Umbilical cord (tissue), 2 donors: ENCODE measurements around the gene HPN. TPM values are rescaled to one million over a fixed set of nuclear protein-coding genes. Genes with fewer than 3 reads are reported as not detected.
A peak's percentile ranks its signal among the peaks of the same experiment; 100 is the strongest.
"Not testable (repeated sequence)": the region's sequence is repeated elsewhere in the genome, so short reads cannot be mapped to it uniquely, and the experiment has no call there.

ENCODE experiments used
- DNase-seq: peaks from one replicate; pipeline ENCODE4 v3.0.0-alpha.2; 2015; ENCODE audit warnings: low spot score
- total RNA-seq: library from RNA; depleted of rRNA; stranded (reverse); fragments of >200 nt; gene quantifications from one replicate; pipeline ENCODE4 v1.2.3, GENCODE V29; 2014; ENCODE audit warnings: low replicate concordance; ENCODE audit not compliant: insufficient read depth

Gene HPN
- total RNA-seq, 1 donor from 2014 or later = 0.24 TPM

DNA sequence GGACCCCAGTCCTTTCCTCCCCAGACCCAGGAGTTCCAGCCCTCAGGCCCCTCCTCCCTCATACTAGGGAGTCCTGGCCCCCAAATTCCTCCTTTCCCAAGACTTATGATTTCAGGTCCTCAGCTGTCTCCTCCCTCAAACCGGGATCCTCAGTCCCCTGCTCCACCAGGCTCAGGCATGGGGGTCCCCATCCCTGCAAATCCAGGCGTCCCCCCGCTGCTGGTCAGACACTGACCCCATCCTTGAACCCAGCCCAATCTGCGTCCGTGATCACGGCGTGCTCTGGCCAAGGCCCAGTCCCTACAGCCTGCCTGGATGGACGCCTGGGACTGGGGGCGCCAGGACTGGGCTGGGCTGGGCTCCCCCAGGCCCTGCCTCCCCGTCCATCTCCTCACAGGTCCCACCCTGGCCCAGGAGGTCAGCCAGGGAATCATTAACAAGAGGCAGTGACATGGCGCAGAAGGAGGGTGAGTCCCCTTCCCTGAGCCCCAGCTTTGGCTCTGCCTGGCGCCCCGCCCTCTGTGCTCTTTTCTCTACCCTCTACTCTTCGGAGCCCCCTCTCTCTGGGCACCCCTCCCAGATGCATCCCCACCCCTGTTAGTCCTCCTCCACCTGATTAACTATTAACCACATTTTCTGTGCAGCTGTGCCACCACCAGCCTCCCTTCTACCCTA lies 672 bp downstream of the HPN start:
- DNase-seq = no peak

- no peak for DNase-seq
These were observed 1.6 kb downstream of the HPN start for GRCh38 chr19:35042954-35043604.

DNA sequence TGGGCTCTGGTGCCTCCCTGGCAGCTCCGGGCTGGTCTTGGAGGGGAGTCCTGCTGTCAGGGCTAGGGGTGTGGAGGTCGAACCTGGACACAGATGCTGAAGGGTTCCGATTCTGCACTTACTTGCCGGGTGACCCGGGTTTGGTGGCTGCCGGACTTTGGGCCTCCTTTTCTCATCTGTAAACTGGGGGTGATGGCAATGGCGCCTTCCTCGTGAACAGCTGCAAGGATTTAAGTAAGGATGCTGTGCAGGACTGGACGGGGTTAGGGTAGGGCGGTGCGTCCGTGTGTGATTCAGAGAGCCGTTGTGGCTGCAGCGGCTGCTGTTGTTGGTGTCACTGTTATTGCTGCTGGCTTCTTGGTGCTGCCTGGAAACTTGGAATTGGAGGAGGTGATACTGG lies 2.4 kb downstream of the HPN start:
- no peak for DNase-seq

DNA sequence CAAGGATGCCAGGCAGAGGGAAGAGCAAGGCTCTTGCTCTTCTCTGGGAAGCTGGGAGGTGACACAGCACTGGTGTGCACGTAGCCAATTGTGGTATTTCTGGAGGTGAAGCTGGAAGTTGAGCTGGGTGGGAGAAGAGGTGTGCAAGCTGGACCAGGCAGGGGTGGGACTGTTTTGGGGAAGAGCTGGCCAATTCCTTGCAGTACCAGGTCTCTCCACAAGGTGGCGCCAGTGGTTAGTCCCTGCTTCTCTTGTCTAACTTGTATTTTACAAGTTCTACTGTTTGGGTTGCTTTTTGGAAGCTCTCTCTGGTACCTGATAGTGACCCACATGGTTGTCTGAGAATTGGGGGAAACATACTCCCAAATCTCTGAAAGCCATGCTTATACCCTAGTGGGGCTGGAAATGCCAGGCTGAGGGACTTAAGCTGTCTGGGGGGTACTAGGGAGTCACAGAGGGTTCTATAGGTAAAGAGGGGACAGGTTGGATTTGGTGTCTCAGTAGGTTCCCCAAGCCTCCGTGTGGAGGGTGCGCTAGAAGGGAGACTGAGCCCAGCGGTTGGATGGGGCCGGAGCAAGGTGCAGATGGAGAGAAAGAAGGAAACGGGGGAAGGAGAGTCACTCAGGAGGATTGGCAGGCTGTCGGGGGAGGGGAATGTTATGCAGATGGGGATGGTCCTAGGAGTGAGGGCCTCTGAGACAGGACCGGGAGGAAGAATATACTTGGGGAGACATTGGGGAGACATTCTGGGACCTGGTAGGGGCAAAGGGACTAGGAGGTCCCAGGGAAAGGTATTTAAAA lies 3.0 kb downstream of the HPN start:
- DNase-seq = peak; percentile 38

- DNase-seq = no peak
These were observed 4.3 kb downstream of the HPN start for GRCh38 chr19:35045667-35046300.

DNA sequence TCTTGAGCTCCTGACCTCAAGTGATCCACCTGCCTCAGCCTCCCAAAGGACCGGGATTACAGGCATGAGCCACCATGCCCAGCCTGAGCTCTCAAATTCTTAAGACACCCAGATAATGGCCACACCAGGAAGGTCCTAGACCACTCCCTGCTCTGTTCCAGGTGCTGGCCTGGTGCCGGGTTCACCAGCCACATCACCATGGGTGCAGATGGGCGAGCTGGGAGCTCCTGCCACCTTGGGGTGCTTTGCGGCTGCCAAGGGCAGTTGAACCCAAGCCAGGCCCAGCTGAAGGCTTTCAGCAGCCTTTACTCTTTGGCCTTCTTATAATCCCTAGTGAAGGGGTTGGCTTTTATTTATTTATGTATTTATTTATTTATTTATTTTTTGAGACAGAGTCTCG lies 4.9 kb downstream of the HPN start:
- no peak for DNase-seq

- no peak for DNase-seq
These were observed 7.4 kb downstream of the HPN start for GRCh38 chr19:35048911-35049411.

- no peak for DNase-seq
These were observed 7.9 kb downstream of the HPN start for GRCh38 chr19:35049456-35049855.

DNA sequence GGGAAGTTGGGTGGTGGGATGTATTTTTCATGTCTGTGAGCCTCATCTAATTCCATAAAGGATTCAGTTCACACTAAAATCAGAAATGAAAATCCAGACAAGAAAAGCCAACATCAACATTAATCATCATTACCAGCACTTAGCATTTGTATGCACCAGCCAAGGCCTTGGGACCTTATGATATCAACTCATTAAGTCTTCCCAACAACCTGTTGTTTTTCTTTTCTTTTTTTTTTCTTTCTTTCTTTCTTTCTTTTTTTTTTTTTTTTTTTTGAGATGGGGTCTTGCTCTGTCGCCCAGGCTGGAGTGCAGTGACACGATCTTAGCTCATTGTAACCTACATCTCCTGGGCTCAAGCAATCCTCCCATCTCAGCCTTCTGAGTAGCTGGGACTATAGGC lies 9.1 kb downstream of the HPN start:
- not testable (repeated sequence) for DNase-seq

DNA sequence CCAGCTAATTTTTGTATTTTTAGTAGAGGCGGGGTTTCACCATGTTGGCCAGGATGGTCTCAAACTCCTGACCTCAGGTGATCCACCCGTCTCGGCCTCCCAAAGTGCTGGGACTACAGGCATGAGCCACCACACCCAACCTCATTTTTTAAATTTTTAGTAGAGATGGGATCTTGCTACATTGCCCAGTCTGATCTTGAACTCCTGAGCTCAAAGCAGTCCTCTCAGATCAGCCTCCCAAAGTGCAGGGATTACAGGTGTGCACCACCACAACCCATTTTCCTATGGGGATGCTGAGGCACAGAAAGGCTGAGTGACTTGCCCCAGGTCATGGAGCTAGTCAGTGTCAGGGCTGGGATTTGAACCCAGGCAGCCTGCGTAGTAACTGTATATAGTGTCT lies 9.7 kb downstream of the HPN start:
- not testable (repeated sequence) for DNase-seq

GRCh38 chr19:35051796-35052195 lies 10.3 kb downstream of the HPN start:
- no peak for DNase-seq

GRCh38 chr19:35052599-35053190 lies 11.2 kb downstream of the HPN start:
- DNase-seq = no peak

GRCh38 chr19:35053667-35054293 lies 12.3 kb downstream of the HPN start:
- DNase-seq = no peak

GRCh38 chr19:35054626-35055025 lies 13.1 kb downstream of the HPN start:
- no peak for DNase-seq

DNA sequence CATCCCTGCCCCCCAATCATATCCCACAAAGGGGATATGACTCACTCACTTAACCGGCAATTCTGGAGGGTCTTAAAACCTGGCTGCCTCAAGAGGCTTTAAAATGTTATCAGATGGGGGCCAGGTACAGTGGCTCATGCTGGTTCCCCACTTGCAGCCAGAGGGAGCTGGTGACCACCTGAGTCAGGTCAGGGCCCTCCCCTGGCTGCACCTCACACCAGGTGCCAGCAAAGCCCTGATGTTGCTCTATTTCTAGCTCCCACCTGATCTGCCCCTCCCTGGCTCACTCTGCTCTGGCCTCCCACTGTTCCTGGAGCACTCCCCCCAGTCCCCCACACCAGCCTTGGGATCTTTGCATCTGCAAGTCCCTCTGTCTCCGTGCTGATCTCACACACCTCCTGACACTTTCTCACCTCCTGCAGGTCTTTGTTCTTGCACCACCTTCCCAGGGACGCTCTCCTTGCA lies 14.2 kb downstream of the HPN start:
- DNase-seq = no peak

DNA sequence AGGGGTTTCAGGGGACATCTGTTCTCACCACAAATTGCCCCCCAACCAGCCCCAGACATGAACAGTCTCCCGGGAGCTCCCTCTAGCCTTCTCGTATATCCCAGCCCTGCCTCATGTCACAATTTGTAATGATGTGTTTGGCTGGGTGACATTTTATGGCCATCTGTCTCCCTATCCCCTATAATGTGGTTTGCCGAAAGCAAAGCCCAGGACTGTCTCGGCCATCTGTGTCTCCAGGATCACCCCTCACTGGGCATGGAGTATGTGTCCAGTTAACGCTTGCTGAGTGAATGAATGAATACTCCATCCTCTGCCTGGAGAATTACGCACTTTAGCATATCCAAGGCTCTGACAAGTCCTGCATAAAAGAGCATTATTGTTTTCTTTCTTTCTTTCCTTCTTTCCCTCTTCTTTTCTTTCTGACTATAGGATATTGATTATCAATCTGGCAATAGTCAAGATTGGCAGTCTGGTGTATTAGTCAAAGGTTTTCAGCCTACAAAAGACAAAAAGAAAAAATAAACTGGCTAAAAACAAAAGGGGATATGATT lies 15.1 kb downstream of the HPN start:
- DNase-seq = no peak

DNA sequence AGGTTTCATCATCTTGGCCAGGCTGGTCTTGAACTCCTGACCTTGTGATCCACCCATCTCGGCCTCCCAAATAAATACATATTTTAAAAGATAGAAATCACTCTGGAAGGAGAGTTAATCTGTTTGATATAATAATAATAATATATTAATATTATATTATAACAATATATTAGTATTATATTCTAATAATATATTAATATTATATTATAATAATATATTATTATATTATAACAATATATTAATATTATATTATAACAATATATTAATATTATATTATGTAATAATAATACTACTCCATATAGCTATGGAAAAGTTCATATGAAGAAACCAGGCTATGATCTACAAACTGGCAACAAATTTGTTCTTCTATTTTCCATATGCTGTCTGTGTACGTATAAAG lies 16.8 kb downstream of the HPN start:
- DNase-seq = no peak

GRCh38 chr19:35059006-35059798 lies 17.7 kb downstream of the HPN start:
- no peak for DNase-seq

- no peak for DNase-seq
These were observed 18.2 kb downstream of the HPN start for GRCh38 chr19:35059799-35060091.
